K562 (cell line): ENCODE data around the gene PAAF1. TPM values are rescaled to one million over a fixed set of nuclear protein-coding genes. Genes with fewer than 3 reads are reported as not detected.

ENCODE experiments used
- ATAC-seq: fragments of 200-7000 bp; cut with Tn5 transposase; 3 replicates; pipeline ENCODE4 v1.9.1; 2020; ENCODE audit warnings: moderate library complexity
- BruUV-seq: library from RNA; stranded (reverse); fragments of 400-500 nt; replicated peaks from 2 replicates; lab custom pipeline; 2021; lab: Mats Ljungman, UMichigan
- CTCF ChIA-PET: fragments of 300-600 bp; formaldehyde crosslinking; extraction: SDS; loops from one replicate; lab custom pipeline; 2021; ENCODE audit warnings: low intra/inter-chr PET ratio; lab: Yijun Ruan, JAX
- POLR2A ChIA-PET: fragments of 300-600, 350-650 bp; sonication (Branson Sonifier 250); formaldehyde crosslinking; extraction: SDS; loops from one replicate; lab custom pipeline; 2021; ENCODE audit warnings: antibody characterized with exemption, inconsistent platforms; lab: Yijun Ruan, JAX
- DNase-seq, 4 experiments: peaks; one replicate each; pipeline versions ENCODE4 v3.0.0 to v3.0.0-alpha.2; 2011 to 2018; ENCODE audit warnings: low spot score in 3 of 4, mixed read lengths in 3 of 4; ENCODE audit errors: extremely low read depth in 1 of 4
- FAIRE-seq: peaks from 2 replicates; lab custom pipeline; 2011; peaks lifted over from hg19 to GRCh38; lab: Jason Lieb, UNC
- H2AFZ ChIP-seq: 2 replicates; pipeline ENCODE4 v1.6.0; 2011; ENCODE audit warnings: low read depth, low read length, control low read depth, inconsistent platforms
- H3K27ac ChIP-seq: fragments of 200-600 bp; 3 replicates; pipeline ENCODE4 v1.8.0; 2011; ENCODE audit warnings: low read depth, mild to moderate bottlenecking, control low read depth, inconsistent platforms, low read length, moderate library complexity, mixed read lengths; ENCODE audit errors: extremely low read depth
- H3K27me3 ChIP-seq, 2 experiments: fragments of 300-600 bp in 1 of 2; 2 replicates in 1 of 2; 3 replicates in 1 of 2; pipeline versions ENCODE4 v1.6.0 to v1.8.0; 2011; ENCODE audit warnings: inconsistent platforms in 2 of 2, low read length in 2 of 2, mild to moderate bottlenecking in 1 of 2, mixed read lengths in 1 of 2, moderate library complexity in 1 of 2; ENCODE audit not compliant: control insufficient read depth in 2 of 2, insufficient read depth in 2 of 2
- H3K36me3 ChIP-seq: fragments of 300-600 bp; 3 replicates; pipeline ENCODE4 v1.8.0; 2011; ENCODE audit warnings: mild to moderate bottlenecking, low read length, inconsistent platforms; ENCODE audit not compliant: control insufficient read depth, insufficient read depth
- H3K4me1 ChIP-seq, 2 experiments: fragments of 200-600 bp in 1 of 2; replicated peaks in 1 of 2; 2 replicates in 1 of 2; 3 replicates in 1 of 2; pipeline versions ENCODE4 v1.5.1 to v1.8.0; 2011; ENCODE audit warnings: inconsistent platforms in 2 of 2, low read length in 2 of 2, mild to moderate bottlenecking in 1 of 2, mixed read lengths in 1 of 2, moderate library complexity in 1 of 2; ENCODE audit not compliant: control insufficient read depth in 2 of 2, insufficient read depth in 2 of 2
- H3K4me2 ChIP-seq: 2 replicates; pipeline ENCODE4 v1.6.1; 2011; ENCODE audit warnings: low read length, control low read depth, inconsistent platforms, mixed read lengths; ENCODE audit not compliant: insufficient read depth
- H3K4me3 ChIP-seq: fragments of 200-600 bp; sonication (generic), shearing (Covaris generic); 2 replicates; pipeline ENCODE4 v1.5.1; 2016; ENCODE audit warnings: control low read depth, inconsistent platforms
- H3K79me2 ChIP-seq: fragments of 200-600 bp; 3 replicates; pipeline ENCODE4 v1.8.0; 2011; ENCODE audit warnings: low read length, inconsistent platforms; ENCODE audit not compliant: control insufficient read depth, insufficient read depth
- H3K9ac ChIP-seq, 2 experiments: 2 replicates each; pipeline versions ENCODE4 v1.6.0 to v1.6.1; 2011; ENCODE audit warnings: low read depth in 2 of 2, low read length in 2 of 2, control low read depth in 1 of 2, inconsistent platforms in 1 of 2, mild to moderate bottlenecking in 1 of 2, mixed read lengths in 1 of 2; ENCODE audit not compliant: insufficient read depth in 1 of 2
- H3K9me1 ChIP-seq: one replicate; pipeline ENCODE4 v1.6.0; 2011; ENCODE audit warnings: inconsistent platforms, mild to moderate bottlenecking, low read length, moderate library complexity; ENCODE audit not compliant: control insufficient read depth, insufficient read depth
- H3K9me3 ChIP-seq: replicated peaks from 2 replicates; pipeline ENCODE4 v1.5.1; 2011; ENCODE audit warnings: low read depth, low read length, inconsistent platforms; ENCODE audit not compliant: control insufficient read depth, insufficient read depth
- H4K20me1 ChIP-seq: replicated peaks from 2 replicates; pipeline ENCODE4 v1.6.1; 2011; ENCODE audit warnings: low read length, inconsistent platforms, mixed read lengths; ENCODE audit not compliant: control insufficient read depth, insufficient read depth
- STAT5A ChIP-seq: IDR thresholded peaks from 2 replicates; pipeline ENCODE4 v1.6.1; 2012; ENCODE audit warnings: low read length, inconsistent platforms, borderline replicate concordance
- WGBS: fragments of 100-300 bp; shearing (Covaris generic); methylation state at CpG from one replicate; pipeline ENCODE4 v1.1.6; 2016; ENCODE audit warnings: low coverage, mixed read lengths; ENCODE audit not compliant: insufficient coverage; ENCODE audit errors: missing lambda C conversion rate; 5-methylcytosine and 5-hydroxymethylcytosine counted together
- in situ Hi-C: fragments of 300-500 bp; cut with MboI; formaldehyde crosslinking; loops from 4 replicates; pipeline ENCODE4 v1.15.0; 2018; ENCODE audit warnings: inconsistent platforms, mixed read lengths
- intact Hi-C: fragments of 100-400 bp; cut with micrococcal nuclease; formaldehyde crosslinking; loops from 2 replicates; pipeline ENCODE4 v1.14.2; 2022
- polyA plus RNA-seq, 8 experiments: library from polyadenylated mRNA; depleted of rRNA in 4 of 8; stranded (reverse) in 5 of 8; unstranded in 3 of 8; fragments of >200 nt; fragmentation: Nextera tagmentation in 2 of 8; fragmentation: Illumina TruSeq in 1 of 8; extraction: Ambion mirVana in 2 of 8; extraction: Trizol in 1 of 8; gene quantifications; 2 replicates each; pipeline versions ENCODE4 v1.2.1 to v1.2.3, GENCODE V29; 2011 to 2014; ENCODE audit warnings: inconsistent platforms in 1 of 8, missing spikeins in 1 of 8
- total RNA-seq, 7 experiments: library from RNA; depleted of rRNA in 6 of 7; stranded (reverse); fragments of >200 nt in 6 of 7; fragmentation: Illumina TruSeq in 2 of 7; extraction: Trizol in 2 of 7; gene quantifications; 2 replicates each; pipeline versions ENCODE4 v1.2.1 to v1.2.3, GENCODE V29; 2011 to 2021; ENCODE audit warnings: low replicate concordance in 1 of 7
- TF ChIP-seq, protein P1 (sequence below): fragments of 450-650 bp; IDR thresholded peaks from 2 replicates; pipeline ENCODE4 v1.6.1; 2018; ENCODE audit not compliant: partially characterized antibody

Gene PAAF1
- total and polyA plus RNA-seq, 9 of the 15 experiments (the other 6 are each of a cell fraction or from before 2014, with no cell fraction given) = 13.5 to 78.6 (median 23.3) TPM

- Histone ChIP-seq H3K36me3 (peaks cover 37% of the 10 kb centered on the region), H3K27me3 (no peaks in the 10 kb centered on the region), H3K27ac (no peak overlapping the region), H3K9ac (no peak overlapping the region), H3K9me3 (no peaks in the 10 kb centered on the region), H4K20me1 (no peaks in the 10 kb centered on the region), H3K9me1 (no peaks in the 10 kb centered on the region), H3K4me1 (peaks cover 0 to 3% of the 10 kb centered on the region in 2 experiments; a peak in 2 of 5 replicates), H3K4me2 (no peak overlapping the region), H3K79me2 (no peaks in the 10 kb centered on the region), H3K4me3 (no peak overlapping the region), H2AFZ (no peak overlapping the region)
- 46% methylated on average over 2 of the region's 2 CpGs for WGBS
- ChIA-PET POLR2A (no interaction called here), CTCF (no interaction called here)
- no TSS peak for BruUV-seq
- in situ Hi-C loops (no loop called here), intact Hi-C loops (no loop called here)
- ATAC-seq (no peak), DNase-seq (no peak), FAIRE-seq (no peak)
- TF ChIP-seq STAT5A = no peak
- TF ChIP-seq, protein P1, sequence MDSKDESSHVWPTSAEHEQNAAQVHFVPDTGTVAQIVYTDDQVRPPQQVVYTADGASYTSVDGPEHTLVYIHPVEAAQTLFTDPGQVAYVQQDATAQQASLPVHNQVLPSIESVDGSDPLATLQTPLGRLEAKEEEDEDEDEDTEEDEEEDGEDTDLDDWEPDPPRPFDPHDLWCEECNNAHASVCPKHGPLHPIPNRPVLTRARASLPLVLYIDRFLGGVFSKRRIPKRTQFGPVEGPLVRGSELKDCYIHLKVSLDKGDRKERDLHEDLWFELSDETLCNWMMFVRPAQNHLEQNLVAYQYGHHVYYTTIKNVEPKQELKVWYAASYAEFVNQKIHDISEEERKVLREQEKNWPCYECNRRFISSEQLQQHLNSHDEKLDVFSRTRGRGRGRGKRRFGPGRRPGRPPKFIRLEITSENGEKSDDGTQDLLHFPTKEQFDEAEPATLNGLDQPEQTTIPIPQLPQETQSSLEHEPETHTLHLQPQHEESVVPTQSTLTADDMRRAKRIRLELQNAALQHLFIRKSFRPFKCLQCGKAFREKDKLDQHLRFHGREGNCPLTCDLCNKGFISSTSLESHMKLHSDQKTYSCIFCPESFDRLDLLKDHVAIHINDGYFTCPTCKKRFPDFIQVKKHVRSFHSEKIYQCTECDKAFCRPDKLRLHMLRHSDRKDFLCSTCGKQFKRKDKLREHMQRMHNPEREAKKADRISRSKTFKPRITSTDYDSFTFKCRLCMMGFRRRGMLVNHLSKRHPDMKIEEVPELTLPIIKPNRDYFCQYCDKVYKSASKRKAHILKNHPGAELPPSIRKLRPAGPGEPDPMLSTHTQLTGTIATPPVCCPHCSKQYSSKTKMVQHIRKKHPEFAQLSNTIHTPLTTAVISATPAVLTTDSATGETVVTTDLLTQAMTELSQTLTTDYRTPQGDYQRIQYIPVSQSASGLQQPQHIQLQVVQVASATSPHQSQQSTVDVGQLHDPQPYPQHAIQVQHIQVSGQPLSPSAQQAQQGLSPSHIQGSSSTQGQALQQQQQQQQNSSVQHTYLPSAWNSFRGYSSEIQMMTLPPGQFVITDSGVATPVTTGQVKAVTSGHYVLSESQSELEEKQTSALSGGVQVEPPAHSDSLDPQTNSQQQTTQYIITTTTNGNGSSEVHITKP = peak; percentile 58
Observed at GRCh38 chr11:73860202-73860601, 16.6 kb upstream of the PAAF1 start.
